Renal cortex interstitium (tissue), 11 donors: ENCODE data around the gene TMUB1. TPM values are rescaled to one million over a fixed set of nuclear protein-coding genes. Genes with fewer than 3 reads are reported as not detected.

Source experiments
- DNase-seq, 11 donors: peaks; one replicate each; pipeline ENCODE4 v3.0.0-alpha.2; 2013; ENCODE audit warnings: low read depth in 9 of 11, low spot score in 4 of 11; ENCODE audit errors: extremely low read depth in 1 of 11
- polyA plus RNA-seq, 3 donors: library from polyadenylated mRNA; unstranded; fragments of 120-200 nt; gene quantifications; one replicate each; pipeline ENCODE4 v1.2.1, GENCODE V29; 2013; ENCODE audit not compliant: insufficient read length in 3 of 3

TMUB1 gene
- polyA plus RNA-seq, 3 donors = 21.6 to 36.0 (median 34.5) TPM

GRCh38 chr7:151063212-151063561 lies 20.1 kb downstream of the TMUB1 start:
- DNase-seq = no peak

DNA sequence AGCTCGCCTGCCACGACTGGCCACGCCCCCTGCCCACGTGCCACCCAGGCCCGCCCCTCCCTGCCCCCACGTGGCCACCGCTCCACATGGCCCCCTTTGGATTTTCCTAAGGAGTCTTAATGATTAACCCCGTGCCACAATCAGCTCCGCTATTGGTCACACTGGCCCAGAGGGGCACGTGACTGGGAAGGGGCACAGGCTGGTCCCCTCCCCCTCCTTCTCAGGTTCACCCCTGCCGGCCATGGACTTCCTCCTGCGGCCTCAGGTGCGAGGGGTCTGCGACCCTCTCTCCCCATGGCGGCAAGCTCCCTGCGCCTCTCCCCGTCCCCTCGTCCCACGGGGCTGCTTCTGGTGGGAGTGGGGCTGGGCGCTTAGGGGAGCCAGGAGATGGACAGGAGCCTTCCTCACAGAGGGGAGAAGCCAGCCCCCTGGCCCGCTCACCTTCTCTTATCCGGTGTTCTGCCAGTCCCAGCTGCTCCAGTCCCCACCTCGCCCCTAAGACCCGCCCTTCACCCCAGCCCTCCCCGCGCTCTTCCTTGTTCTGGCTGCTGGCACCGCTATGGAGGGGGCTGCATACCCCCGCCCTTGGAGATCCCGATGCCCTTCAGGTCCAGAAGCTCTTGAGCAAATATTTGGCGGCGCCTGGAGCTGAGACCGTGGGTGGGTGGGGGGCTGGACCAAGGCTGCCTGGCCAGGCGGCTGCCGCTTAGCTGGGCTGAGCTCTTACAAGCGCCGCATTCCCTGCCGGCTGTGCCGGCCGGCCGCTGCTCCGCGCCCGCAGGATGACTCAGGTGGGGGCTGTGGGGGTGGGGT lies 20.7 kb downstream of the TMUB1 start:
- DNase-seq = peak in 3 of 11 donors; percentile 68 to 87 (median 81)

DNA sequence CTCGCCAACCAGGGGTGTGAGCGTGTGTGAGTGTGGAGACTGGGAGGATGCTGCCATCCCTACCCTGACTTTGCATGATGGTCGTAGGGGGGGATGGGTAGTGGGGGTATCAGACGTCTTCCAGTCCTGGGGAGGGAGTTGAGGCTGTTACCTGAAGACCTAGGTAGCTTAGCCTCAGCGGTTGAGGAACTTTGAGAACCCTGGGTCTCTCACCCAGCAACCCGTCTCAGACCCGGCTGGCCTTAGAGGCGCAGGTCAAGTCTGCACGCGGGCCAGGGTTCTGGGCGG lies 21.2 kb downstream of the TMUB1 start:
- no peak for DNase-seq

DNA sequence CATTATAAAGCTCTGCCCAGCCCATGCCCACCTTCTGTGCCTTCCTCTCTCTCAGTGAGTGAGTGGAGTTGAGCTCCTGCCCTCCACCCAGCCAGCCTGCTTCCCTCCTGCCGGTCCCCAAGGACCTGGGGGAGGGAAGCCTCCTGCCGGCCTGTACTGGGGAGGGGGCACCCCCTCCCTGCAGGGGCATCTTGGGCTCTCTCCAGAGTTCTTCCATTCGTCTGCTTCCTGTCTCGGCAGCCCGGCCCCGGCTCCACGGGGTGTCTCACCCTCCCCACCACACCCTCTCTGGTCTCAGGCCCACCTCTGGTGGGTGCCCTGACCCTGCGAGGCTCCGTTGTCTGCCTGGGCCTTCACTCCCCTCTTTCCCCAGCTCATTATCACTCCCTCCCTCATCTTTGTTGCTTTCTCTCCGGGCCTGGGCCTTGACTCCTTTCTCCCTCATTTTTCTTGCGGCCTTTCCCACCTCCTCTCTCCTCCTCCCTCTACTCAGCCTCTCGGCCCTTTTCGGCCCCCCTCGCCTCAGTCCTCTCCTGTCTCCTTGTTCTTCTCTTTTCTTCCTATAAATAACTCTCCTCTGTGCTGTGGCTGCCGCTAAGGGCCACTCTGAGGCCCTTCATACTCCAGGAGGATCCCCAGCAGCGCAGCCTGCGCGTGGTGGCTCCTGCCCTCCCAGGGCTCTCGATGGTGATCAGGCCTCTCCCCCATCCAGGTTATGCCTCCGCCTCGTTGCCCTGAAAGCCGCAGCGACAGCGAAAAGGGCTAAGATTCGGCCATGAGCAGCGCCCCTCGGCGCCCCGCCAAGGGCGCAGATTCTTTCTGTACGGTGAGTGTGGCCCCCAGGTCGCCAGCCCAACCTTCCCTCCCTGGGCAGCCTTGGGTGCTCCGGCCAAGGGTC lies 21.8 kb downstream of the TMUB1 start:
- no peak for DNase-seq

DNA sequence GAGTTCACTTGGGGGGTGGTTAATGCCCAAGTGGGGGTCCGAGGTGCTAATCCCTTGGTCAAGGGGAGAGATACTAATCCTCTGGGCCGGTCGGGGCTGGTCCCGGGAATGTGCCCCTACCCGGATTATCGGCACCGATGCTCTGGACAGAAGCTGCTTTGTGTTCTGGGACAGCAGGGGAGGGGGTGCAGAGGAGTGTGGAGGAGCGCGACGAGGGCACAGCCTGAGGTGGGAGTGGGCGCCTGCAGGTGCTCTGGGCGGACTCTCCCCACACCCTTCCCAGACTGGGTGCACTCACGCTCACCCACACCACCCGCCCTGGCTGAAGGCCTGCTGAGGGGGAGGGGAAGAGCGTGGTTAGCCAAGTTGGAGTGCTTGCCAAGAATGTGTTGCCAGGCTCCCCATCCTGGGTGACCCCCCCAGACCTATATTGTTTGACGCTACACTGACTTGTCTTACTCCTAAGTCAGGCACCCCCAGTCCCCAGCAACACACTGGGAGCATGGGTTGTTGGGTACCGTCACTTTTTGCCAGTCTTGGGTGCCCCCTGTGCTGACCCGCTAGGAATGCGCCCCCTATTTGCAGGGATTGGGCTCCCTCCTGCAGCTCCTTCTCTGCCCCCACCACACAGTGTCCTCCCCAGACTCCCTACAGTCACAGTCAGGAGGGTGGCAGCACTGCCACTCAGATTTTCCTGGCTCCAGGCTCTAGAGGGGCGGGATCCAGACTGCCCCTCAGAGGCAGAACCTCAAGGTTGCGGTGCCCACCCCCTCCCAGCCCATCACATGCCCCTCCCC lies 22.7 kb downstream of the TMUB1 start:
- no peak for DNase-seq

- DNase-seq = no peak
These were observed 23.2 kb downstream of the TMUB1 start for GRCh38 chr7:151060113-151060415.

DNA sequence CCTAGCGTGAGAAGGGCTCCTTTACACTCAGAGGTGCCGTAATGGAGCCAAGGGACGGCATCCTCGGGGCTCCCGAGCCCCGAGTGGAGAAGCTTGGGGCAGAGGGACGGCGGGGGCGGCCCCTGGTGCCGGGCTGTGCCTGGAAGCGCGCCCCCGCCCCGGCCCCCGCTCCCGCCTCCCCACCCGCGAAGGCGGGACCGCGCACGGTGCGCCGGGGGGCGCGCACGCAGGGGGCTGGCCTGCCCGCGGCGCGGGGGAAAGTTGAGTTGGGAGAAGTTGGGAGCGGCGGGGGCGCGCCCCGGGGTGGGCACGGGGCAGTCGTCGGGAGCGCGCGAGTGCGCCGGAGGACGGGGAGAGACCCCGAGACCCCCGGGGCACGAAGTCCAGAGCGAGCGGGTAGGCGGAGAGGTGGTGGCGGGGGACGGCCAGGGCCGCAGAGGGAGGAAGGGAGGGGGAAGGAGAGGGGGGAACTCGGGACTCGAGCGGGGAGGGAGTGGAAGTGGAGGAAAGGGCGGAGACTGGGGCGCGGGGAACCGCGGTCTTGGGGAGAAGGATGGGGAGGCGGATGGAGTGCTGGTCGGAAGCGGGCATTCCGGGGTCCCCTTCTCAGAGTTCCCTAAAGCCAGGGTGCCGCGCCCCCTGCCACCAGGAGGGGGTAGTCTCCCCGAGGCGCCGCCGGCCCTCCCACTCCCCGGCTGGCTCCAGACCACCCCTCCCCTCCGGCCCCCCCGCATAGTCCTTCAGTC lies 23.8 kb downstream of the TMUB1 start, which contains the start of gene SLC4A2:
Gene SLC4A2, plus strand, starts transcription at position 223 of the 746 bp plus-strand sequence. CDS start 2,399 bp downstream, outside the sequence.
- DNase-seq = peak in 5 of 11 donors; percentile 68 to 82 (median 77)

- no peak for DNase-seq
These were observed 24.4 kb downstream of the TMUB1 start for GRCh38 chr7:151058781-151059366.

DNA sequence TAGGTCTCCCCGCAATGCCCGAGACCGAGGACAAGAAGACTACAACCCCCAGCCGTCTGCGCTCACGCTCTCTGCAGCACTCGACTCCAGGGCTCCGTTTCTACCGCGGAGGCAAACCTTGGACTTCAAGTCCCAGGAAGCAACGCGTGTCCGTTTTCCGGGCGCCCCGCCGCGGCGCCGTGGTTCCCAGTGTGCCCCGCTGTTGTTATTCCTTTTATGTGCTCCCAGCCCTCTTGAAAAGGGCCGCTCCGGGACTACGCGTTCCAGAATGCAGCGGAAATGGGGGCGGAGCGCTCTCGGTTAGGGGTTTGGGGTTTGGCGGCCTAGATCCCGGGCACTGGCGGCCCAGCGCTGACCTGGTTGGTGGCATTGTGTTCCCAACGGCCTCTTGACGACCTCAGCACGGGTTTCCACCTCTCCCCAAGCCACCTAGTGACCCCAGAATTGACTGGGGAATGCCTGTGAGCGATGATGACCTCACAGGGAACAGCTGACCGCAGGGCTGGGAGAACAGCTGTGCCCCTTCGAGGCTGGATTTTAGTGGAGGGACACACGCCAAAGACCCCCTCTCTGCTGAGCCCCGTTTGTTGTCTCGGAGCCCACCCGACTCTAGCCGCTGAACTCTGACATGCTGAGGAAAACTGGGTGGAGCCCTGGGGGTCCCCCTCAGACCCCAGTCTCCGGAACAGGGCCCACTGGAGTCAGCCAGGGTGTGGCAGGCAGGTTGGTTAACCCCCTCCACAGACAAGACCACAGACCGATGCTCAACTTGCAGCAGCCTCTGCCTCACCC lies 25.1 kb downstream of the TMUB1 start:
- DNase-seq = peak; percentile 95 to 99 (median 99)

- no peak for DNase-seq
These were observed 25.7 kb downstream of the TMUB1 start, which contains the start of gene CDK5 for GRCh38 chr7:151057506-151057988. CDK5 (minus strand) TSS chr7:151057897; CDS start chr7:151057848, 49 bp downstream.

DNA sequence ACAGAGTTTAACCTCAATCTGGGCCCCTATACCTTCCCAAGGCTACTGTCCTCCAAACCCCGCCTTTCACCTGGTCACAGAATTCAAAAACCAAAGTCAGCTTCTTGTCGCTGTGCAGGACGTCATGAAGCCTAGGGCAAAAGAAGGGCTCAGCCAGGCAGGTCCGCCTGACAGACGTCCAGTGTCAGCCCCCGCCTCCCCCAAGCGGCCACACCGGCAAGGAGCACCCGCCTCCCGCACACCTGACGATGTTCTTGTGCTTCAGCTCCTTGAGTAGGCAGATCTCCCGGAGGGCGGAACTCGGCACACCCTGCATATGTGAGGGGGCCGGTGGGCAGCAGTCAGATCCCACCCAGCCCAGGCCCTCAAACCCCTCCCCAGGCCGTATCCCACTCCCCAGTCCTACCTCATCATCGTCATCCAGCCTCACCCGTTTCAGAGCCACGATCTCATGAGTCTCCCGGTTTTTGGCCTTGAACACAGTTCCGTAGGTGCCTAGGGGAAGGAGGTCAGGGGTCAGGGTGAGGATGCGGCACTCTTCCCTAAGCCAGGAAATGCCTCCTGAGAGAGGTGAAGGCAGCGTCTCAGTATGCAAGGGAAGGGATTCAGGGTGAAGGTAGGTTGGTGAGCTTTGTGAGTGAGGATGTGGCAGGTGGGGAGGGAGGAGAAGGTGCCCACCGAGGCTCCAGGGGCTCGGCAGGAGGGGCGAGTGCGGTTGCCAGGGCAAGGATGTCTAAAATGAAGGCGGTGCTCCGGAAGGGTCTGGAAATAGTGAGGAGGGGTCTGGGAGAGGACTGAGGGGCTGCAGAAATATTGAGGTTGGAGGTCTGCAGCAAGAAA lies 26.4 kb downstream of the TMUB1 start:
- no peak for DNase-seq

- no peak for DNase-seq
These were observed 27.0 kb downstream of the TMUB1 start for GRCh38 chr7:151056283-151056665.

DNA sequence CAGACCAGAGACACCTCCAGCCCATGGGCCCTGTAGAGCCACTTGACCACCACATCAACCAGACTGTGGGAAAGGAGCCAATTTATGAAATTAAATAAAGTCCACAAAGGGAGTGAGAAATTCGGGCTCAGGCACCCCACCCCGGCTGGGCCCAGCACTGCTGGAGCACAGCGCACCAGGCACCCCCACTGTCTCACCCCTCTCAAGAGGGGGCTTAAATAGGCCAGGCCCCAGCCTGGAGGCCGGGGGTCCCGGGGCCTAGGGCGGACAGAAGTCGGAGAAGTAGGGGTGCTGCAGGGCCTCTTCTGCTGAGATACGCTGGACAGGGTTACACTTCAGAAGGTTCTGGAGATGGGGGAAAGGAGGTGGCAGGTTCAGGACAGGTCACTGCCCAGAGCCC lies 29.5 kb downstream of the TMUB1 start:
- DNase-seq = no peak

DNA sequence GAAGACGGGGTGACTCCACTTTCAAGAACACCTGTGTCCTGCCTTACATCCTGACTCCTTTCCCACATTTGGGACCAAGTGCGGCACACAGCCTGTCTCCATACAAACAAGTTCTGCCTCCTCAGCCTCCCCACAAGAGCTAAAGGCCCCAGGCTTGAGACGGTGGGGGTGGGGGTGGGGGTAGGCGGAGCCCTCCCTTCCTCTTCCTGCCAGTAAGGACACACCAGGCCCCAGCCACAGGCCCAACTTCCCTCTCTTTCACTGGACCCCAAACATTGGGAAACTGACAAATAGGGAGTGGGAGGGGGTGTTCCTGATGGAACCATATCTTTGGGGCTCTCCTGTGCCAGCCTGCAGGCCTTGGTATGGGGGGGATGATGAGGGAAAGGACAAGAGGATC lies 30.2 kb downstream of the TMUB1 start:
- DNase-seq = no peak

DNA sequence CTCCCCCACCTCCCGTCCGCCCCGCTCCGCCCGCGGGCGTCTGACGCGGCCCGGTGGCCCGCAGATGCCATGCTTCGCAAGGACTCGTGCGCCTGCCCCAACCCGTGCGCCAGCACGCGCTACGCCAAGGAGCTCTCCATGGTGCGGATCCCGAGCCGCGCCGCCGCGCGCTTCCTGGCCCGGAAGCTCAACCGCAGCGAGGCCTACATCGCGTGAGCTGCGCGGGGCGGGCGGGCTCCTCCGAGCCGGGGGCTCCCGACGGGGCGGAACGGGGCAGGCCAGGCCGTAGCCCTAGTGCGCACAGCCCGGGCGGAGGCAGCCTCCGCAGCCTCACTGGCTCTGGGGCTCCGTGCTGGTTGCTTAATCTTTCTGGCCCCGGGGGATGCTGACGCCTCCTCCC lies 32.2 kb downstream of the TMUB1 start:
- DNase-seq = peak in 5 of 11 donors; percentile 68 to 75 (median 70)

DNA sequence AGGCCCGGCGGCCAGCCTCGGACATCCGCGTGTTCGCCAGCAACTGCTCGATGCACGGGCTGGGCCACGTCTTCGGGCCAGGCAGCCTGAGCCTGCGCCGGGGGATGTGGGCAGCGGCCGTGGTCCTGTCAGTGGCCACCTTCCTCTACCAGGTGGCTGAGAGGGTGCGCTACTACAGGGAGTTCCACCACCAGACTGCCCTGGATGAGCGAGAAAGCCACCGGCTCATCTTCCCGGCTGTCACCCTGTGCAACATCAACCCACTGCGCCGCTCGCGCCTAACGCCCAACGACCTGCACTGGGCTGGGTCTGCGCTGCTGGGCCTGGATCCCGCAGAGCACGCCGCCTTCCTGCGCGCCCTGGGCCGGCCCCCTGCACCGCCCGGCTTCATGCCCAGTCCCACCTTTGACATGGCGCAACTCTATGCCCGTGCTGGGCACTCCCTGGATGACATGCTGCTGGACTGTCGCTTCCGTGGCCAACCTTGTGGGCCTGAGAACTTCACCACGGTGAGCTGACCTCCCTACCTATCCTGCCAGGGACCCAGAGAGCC lies 34.3 kb downstream of the TMUB1 start:
- DNase-seq = no peak
